ENCODE results near the gene C5orf22.

Gene C5orf22

DNA sequence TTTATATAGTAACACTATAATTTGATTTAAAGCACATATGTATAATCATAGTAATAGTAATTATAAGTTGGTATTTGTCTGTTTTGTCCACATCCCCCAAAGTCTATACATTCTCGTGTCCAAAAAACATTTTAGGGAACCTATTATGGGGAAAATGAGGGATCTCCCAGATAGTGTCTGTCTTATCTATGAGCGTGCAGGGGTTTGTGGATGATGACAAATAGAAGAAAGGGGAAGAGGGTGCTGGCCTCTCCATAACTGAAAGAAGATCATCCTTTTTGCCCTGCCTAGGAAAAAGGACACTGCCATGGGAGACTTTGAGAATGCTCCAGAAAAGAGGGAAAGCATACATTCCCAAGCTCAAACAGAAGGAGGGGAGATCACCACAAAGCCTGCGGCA lies 45.3 kb downstream of the C5orf22 start:
- TF ChIP-seq, protein P1, sequence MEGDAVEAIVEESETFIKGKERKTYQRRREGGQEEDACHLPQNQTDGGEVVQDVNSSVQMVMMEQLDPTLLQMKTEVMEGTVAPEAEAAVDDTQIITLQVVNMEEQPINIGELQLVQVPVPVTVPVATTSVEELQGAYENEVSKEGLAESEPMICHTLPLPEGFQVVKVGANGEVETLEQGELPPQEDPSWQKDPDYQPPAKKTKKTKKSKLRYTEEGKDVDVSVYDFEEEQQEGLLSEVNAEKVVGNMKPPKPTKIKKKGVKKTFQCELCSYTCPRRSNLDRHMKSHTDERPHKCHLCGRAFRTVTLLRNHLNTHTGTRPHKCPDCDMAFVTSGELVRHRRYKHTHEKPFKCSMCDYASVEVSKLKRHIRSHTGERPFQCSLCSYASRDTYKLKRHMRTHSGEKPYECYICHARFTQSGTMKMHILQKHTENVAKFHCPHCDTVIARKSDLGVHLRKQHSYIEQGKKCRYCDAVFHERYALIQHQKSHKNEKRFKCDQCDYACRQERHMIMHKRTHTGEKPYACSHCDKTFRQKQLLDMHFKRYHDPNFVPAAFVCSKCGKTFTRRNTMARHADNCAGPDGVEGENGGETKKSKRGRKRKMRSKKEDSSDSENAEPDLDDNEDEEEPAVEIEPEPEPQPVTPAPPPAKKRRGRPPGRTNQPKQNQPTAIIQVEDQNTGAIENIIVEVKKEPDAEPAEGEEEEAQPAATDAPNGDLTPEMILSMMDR (IDR thresholded peaks at IDR 0.05; ENCODE audit: control insufficient read depth, insufficient read depth, low read depth, low read length, missing control alignments): no peak
- no peak for DNase-seq (ENCODE audit: low read depth)
- H3K4me3 ChIP-seq (ENCODE audit: control insufficient read depth, low read depth, low read length): no peak overlapping the region

DNA sequence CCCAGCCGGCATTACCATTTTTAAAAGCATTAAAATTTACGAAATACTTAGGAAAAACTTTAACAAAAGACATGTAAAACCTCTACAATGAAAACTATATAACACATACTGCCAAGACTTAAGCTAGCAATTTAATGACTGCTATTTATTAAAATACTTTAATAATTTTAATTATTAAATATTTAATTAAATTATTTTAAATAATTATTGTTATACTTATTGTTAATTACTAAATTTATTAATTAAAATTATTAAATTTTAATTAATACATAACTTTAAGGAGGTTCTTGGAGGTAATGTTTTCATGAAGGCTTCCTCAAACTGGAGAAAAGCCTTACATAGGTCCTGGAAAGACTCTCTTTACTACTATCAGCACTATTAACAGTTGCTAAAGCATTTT lies 47.5 kb downstream of the C5orf22 start:
- TF ChIP-seq, protein P1 (IDR thresholded peaks at IDR 0.05; ENCODE audit: control insufficient read depth, insufficient read depth, low read depth, low read length, missing control alignments): no peak
- no peak overlapping the region for H3K4me3 ChIP-seq (ENCODE audit: control insufficient read depth, low read depth, low read length)
- DNase-seq (ENCODE audit: low read depth): no peak

DNA sequence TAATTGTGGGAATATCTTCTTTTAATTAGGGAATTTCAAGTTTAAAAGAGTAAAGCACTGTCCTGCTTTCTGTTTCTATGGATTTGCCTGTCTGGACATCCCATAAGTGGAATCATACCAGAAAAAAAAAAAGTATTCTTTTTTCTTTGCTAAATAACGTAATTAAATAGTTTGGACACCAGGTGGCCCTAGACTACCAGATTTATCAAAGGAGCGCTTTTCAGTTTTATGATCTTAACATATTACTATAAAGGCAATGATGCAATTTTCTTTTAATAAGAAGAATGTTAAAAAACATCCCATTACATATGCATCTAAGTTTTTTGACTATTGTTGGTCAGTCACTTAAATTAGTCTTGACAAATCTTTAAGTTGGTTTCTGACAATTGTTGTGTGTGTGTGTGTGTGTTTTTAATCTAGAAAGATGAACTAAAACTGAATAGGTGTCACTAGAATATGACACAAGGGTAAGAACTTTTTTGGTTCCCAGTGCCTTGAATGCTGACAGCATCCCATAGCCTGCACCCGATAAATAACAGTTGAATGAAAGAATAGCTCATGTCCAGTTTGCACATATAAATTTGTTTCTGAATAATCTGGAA lies 49.5 kb downstream of the C5orf22 start:
- no peak overlapping the region for H3K4me3 ChIP-seq (ENCODE audit: control insufficient read depth, low read depth, low read length)
- DNase-seq (ENCODE audit: low read depth): peak; percentile 16
- TF ChIP-seq, protein P1 (IDR thresholded peaks at IDR 0.05; ENCODE audit: control insufficient read depth, insufficient read depth, low read depth, low read length, missing control alignments): peak; percentile 38

DNA sequence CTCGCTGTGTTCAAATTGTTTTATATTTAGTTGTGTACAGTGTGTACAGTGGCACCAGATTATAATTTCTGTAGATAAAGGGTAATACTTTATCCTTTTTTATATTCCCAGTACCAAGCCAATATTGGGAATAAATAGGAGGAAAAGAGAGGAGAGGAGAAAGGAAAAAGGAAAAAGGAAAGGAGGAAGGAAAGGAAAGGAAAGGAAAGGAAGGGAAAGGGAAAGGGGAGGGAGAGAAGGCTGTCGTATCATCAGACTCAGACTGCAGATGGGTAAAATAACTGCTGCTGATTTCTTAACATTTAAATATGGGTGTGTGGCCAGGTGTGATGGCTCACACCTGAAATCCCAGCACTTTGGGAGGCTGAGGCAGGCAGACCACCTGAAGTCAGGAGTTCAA lies 51.0 kb downstream of the C5orf22 start:
- TF ChIP-seq, protein P1 (IDR thresholded peaks at IDR 0.05; ENCODE audit: control insufficient read depth, insufficient read depth, low read depth, low read length, missing control alignments): no peak
- DNase-seq (ENCODE audit: low read depth): no peak
- no peak overlapping the region for H3K4me3 ChIP-seq (ENCODE audit: control insufficient read depth, low read depth, low read length)

DNA sequence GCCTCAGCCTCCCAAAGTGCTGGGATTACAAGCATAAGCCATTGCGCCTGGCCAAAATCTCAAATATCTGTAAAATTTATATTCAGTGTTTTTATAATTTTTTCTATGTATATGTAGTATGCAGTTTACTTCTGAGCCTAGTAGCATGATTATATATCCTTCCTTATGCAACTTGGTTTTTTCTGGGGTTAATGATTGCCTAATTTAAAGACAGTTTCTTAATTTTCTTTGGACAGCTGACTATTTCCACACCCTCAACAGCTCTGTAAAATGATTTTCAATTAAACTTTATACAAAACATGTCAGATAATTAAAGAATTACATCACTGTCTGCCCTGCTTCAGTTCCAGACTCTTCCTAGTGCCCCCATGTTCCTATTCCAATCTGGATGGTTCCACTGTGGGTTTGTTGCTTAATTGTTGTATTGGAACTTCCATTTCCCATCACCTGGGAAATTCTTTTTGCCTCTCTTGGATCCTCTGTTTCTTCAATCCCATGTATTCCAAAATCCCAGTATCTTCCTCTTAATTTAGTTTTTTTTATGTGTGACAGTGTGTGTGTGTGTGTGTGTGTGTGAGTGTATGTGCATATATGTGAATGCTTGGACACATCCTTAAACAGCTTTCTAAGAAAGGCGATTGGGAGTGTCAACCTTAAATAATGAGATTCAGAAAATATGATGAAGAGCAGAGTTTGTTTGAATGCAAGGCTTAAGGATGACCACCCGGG lies 53.2 kb downstream of the C5orf22 start:
- DNase-seq (ENCODE audit: low read depth): no peak
- TF ChIP-seq, protein P1 (IDR thresholded peaks at IDR 0.05; ENCODE audit: control insufficient read depth, insufficient read depth, low read depth, low read length, missing control alignments): no peak
- H3K4me3 ChIP-seq (ENCODE audit: control insufficient read depth, low read depth, low read length): no peak overlapping the region

DNA sequence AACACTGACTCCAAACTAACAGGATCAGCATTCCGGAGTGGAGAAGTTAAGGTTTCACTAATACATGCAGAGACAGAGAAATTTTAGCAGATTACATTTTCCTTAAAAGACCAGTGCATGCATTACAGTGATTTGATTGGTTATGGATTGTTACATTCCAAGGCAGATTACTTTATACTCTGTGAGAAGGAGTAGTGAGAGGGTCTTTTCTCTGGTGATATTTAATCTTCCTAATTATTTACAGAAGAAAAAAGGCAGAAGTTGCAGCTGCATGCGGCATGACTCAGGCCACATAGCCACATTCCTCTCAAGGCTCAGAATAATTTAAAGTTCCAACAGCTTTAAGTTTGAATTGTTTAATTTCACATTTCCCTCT lies 53.8 kb downstream of the C5orf22 start:
- no peak overlapping the region for H3K4me3 ChIP-seq (ENCODE audit: control insufficient read depth, low read depth, low read length)
- no peak for DNase-seq (ENCODE audit: low read depth)
- TF ChIP-seq, protein P1 (IDR thresholded peaks at IDR 0.05; ENCODE audit: control insufficient read depth, insufficient read depth, low read depth, low read length, missing control alignments): no peak

All from AG09309 (cell line).